Vagina (tissue), 2 donors: ENCODE data around the gene HAUS6. TPM values are rescaled to one million over a fixed set of nuclear protein-coding genes. Genes with fewer than 3 reads are reported as not detected.
"Not testable (repeated sequence)": the region's sequence is repeated elsewhere in the genome, so short reads cannot be mapped to it uniquely, and the experiment has no call there.

ENCODE experiments used
- DNase-seq, 2 donors: peaks; one replicate each; pipeline ENCODE4 v3.0.0-alpha.2; 2017; ENCODE audit errors: extremely low spot score in 2 of 2
- H3K27ac ChIP-seq: fragments of 200-600 bp; sonication (generic); one replicate; pipeline ENCODE4 v1.5.1; 2019
- H3K27me3 ChIP-seq: fragments of 200-600 bp; sonication (generic); one replicate; pipeline ENCODE4 v1.5.1; 2019
- H3K36me3 ChIP-seq, 2 donors: fragments of 200-600 bp; sonication (generic); one replicate each; pipeline ENCODE4 v1.5.1; 2017 to 2019
- H3K4me1 ChIP-seq: fragments of 200-600 bp; sonication (generic); one replicate; pipeline ENCODE4 v1.5.1; 2019
- H3K4me3 ChIP-seq, 2 donors: fragments of 200-600 bp; sonication (generic); 1 replicate in 1 of 2; 2 replicates in 1 of 2; pipeline ENCODE4 v1.5.1; 2016 to 2019
- H3K9me3 ChIP-seq: fragments of 200-600 bp; sonication (generic); one replicate; pipeline ENCODE4 v1.5.1; 2019
- POLR2A ChIP-seq, 2 donors: fragments of 450-650 bp; IDR thresholded peaks; one replicate each; pipeline ENCODE4 v1.6.1; 2017; ENCODE audit warnings: antibody characterized with exemption in 2 of 2, mild to moderate bottlenecking in 2 of 2, moderate library complexity in 2 of 2
- POLR2AphosphoS5 ChIP-seq, 2 donors: sonication (generic); formaldehyde crosslinking; IDR thresholded peaks; one replicate each; pipeline ENCODE4 v1.9.0; 2017; ENCODE audit warnings: antibody characterized with exemption in 2 of 2, mild to moderate bottlenecking in 2 of 2, low read depth in 1 of 2; ENCODE audit not compliant: insufficient read depth in 1 of 2
- intact Hi-C: fragments of 100-400 bp; cut with DNase I; formaldehyde crosslinking; loops from one replicate; pipeline ENCODE4 v1.15.1; 2023
- total RNA-seq: library from RNA; depleted of rRNA; stranded (reverse); fragments of >200 nt; gene quantifications from one replicate; pipeline ENCODE4 v1.2.3, GENCODE V29; 2016
- TF ChIP-seq, protein P1 (sequence below), 3 experiments: fragments of 450-650 bp in 2 of 3; fragments of 200-600 bp in 1 of 3; sonication (generic) in 1 of 3; IDR thresholded peaks; one replicate each; pipeline ENCODE4 v1.5.1; 2017 to 2019; ENCODE audit warnings: antibody characterized with exemption in 3 of 3, mild to moderate bottlenecking in 2 of 3, moderate library complexity in 2 of 3

HAUS6 gene
- total RNA-seq, 1 donor from 2014 or later, result 7.1 TPM

DNA sequence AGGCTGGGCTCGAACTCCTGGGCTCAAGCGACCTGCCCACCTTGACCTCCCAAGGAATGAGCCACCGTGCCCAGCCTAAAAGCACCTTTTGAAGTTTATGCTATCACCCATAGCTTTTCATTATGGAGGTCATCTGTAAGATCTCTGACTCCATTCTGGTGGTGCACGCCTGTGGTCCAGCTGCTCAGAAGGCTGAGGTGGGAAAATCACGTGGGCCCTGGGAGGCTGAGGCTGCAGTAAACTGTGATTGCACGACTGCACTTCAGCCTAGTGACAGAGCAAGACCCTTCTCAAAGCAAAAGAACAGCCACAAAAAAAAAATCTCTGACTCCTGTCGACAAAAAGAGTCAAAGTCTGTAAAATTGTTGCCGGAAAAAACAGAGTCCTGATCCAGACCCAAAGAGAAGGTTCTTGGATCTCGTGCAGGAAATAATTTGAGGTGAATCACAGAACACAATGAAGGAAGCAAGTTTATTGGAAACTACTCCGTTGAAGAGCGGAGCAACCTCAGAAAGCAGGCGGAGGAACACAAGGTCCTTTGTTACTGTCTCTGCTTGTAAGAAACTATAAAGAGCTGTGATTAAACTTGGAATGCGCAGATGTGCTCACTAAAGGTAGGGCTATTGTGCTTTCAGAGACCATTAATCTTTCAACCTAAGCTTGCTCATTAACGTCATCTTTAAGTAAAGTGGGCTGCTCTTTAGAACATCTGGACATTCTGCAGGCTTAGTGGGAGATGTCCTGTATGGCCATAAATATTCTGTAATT lies 2.0 kb upstream of the HAUS6 start:
- intact Hi-C loops, result no loop called here
- no peak for DNase-seq
- peak overlapping the region; percentile 46 for H3K27ac ChIP-seq

DNA sequence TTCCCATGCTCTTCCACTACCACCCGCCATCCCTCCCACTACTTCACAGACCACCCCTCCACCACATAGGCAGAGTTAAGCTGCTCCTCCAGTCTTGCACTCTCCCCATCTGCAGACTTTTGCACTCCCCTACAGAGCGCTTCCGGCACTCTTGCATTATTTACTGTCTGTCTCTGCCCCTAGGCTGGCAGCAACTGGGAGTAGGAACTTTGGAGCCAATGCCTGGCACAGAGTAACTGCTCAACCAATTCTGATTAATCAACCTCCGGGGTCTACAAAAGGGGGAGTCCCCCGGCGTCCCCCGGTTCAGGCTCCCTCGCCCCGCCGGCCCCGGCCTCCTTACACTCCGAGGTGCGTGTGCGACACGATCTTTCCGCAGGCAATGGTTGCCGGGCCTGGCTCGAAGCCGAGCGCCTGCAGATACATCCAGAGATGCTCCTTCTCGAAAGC lies 498 bp downstream of the HAUS6 start:
- TF ChIP-seq, protein P1, sequence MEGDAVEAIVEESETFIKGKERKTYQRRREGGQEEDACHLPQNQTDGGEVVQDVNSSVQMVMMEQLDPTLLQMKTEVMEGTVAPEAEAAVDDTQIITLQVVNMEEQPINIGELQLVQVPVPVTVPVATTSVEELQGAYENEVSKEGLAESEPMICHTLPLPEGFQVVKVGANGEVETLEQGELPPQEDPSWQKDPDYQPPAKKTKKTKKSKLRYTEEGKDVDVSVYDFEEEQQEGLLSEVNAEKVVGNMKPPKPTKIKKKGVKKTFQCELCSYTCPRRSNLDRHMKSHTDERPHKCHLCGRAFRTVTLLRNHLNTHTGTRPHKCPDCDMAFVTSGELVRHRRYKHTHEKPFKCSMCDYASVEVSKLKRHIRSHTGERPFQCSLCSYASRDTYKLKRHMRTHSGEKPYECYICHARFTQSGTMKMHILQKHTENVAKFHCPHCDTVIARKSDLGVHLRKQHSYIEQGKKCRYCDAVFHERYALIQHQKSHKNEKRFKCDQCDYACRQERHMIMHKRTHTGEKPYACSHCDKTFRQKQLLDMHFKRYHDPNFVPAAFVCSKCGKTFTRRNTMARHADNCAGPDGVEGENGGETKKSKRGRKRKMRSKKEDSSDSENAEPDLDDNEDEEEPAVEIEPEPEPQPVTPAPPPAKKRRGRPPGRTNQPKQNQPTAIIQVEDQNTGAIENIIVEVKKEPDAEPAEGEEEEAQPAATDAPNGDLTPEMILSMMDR (IDR thresholded peaks at IDR 0.05), result no peak
- TF ChIP-seq POLR2AphosphoS5 (IDR thresholded peaks at IDR 0.05; ENCODE audit: insufficient read depth in 1 of 2, low read depth in 1 of 2) (no peak), POLR2A (IDR thresholded peaks at IDR 0.05) (no peak)
- intact Hi-C loops, result loop anchor here (2.0 kb wide), 1 partner anchor 53 kb away; the partner anchor contains the start of gene RRAGA
- Histone ChIP-seq H3K9me3 (no peaks in the 10 kb centered on the region), H3K4me1 (peaks cover 36% of the 10 kb centered on the region), H3K36me3 (no peaks in the 10 kb centered on the region), H3K27ac (peak overlapping the region; percentile 83), H3K27me3 (no peaks in the 10 kb centered on the region), H3K4me3 (peak overlapping the region; percentile 55 to 91)
- DNase-seq, result no peak

More for the DNA sequence above, 2.0 kb upstream of the HAUS6 start:
- no peaks in the 10 kb centered on the region for H3K9me3 ChIP-seq
- no peaks in the 10 kb centered on the region for H3K36me3 ChIP-seq
- peaks cover 36% of the 10 kb centered on the region for H3K4me1 ChIP-seq
- TF ChIP-seq, protein P1 (IDR thresholded peaks at IDR 0.05), result no peak
- TF ChIP-seq POLR2AphosphoS5 (IDR thresholded peaks at IDR 0.05; ENCODE audit: insufficient read depth in 1 of 2, low read depth in 1 of 2) (no peak), POLR2A (IDR thresholded peaks at IDR 0.05) (no peak)
- H3K27me3 ChIP-seq, result no peaks in the 10 kb centered on the region
- no peak overlapping the region for H3K4me3 ChIP-seq

DNA sequence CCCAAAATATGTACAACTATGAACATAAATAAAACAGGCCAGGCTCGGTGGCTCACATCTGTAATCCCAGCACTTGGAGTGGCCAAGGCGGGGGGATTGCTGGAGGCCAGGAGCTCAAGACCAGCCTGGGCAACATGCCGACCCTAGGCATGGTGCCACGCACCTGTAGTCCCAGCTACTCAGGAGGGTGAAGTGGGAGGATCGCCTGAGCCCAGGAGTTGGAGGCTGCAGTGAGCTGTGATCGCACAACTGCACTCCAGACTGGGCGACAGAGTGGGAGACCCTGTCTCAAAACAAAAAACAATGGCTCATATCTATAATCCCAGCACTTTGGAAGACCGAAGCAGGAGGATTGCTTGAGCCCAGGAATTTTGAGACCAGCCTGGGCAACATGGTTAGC lies 1.5 kb downstream of the HAUS6 start:
- no peaks in the 10 kb centered on the region for H3K9me3 ChIP-seq
- H3K4me3 ChIP-seq, result peak overlapping the region in 1 of 2 donors; percentile 91
- no peak for TF ChIP-seq POLR2A (IDR thresholded peaks at IDR 0.05)
- TF ChIP-seq, protein P1 (IDR thresholded peaks at IDR 0.05), result no peak
- no peak for TF ChIP-seq POLR2AphosphoS5 (IDR thresholded peaks at IDR 0.05; ENCODE audit: insufficient read depth in 1 of 2, low read depth in 1 of 2)
- intact Hi-C loops, result no loop called here
- DNase-seq, result no peak
- H3K36me3 ChIP-seq, result no peaks in the 10 kb centered on the region
- no peaks in the 10 kb centered on the region for H3K27me3 ChIP-seq
- H3K27ac ChIP-seq, result no peak overlapping the region
- H3K4me1 ChIP-seq, result peaks cover 36% of the 10 kb centered on the region

DNA sequence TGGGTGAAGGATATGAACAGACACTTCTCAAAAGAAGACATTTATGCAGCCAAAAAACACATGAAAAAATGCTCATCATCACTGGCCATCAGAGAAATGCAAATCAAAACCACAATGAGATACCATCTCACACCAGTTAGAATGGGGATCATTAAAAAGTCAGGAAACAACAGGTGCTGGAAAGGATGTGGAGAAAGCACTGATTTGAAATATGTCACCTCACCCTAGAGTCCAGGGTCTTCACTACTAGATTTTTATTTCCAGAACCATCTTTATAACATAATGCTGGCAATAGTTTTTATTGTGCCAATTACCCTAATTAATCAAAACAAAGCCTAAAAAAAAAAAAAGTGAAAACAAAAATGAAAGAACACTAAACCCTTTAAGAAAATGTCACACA lies 5.3 kb downstream of the HAUS6 start:
- H3K9me3 ChIP-seq, H3K27ac ChIP-seq, H3K27me3 ChIP-seq, H3K4me3 ChIP-seq, intact Hi-C loops, DNase-seq: not testable (repeated sequence)
- peaks cover 17% of the 10 kb centered on the region for H3K4me1 ChIP-seq
- peaks cover 0 to 21% of the 10 kb centered on the region in 2 donors for H3K36me3 ChIP-seq

DNA sequence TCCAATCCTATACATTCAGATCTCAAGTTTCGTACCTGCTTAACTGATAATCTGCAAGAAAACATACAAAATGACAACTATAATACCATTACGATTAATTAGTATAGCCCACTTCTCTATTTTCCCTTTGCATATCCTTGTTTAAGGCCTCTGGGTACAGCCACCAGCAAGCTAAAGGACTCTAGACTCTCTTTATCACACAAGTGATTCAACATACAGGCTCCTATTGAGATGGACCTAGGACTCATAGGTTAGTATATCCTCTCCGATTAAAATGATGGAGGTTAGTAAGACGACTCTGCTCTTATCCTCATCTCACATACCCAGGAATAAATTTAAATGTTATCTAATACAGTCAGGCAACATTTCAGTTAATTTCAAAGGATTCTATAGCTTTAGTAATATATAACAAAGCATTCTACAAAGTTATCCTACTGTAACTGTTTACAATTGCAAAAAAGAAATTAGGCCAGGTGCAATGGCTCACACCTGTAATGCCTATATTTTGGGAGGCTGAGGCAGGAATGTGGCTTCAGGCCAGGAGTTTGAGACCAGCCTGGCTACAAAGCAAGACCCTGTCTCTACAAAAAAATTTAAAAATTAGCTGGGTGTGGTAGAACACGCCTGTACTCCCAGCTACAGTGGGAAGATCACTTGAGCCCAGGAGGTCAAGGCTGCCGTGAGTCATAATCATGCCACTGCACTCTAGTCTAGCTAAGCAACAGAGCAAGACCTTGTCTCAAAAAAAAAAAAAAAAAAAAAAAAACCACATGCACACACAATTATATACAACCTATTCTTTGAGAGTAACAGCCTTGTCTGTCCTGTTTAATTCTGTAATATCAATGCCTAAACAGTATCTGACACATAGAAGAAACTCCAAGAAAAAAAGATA lies 15.4 kb downstream of the HAUS6 start:
- peaks cover 0 to 47% of the 10 kb centered on the region in 2 donors for H3K36me3 ChIP-seq
- H3K9me3 ChIP-seq, result no peaks in the 10 kb centered on the region
- H3K27ac ChIP-seq, result no peak overlapping the region
- H3K4me1 ChIP-seq, result no peaks in the 10 kb centered on the region
- DNase-seq, result no peak
- intact Hi-C loops, result no loop called here
- no peaks in the 10 kb centered on the region for H3K27me3 ChIP-seq
- TF ChIP-seq POLR2A (IDR thresholded peaks at IDR 0.05), result no peak
- TF ChIP-seq, protein P1 (IDR thresholded peaks at IDR 0.05), result no peak
- TF ChIP-seq POLR2AphosphoS5 (IDR thresholded peaks at IDR 0.05; ENCODE audit: insufficient read depth in 1 of 2, low read depth in 1 of 2), result no peak
- H3K4me3 ChIP-seq, result no peak overlapping the region
